Effector memory CD8-positive, alpha-beta T cell (primary cell): ENCODE measurements around the gene PRKACB.
A peak's percentile ranks its signal among the peaks of the same experiment; 100 is the strongest.
"Not testable (repeated sequence)": the region's sequence is repeated elsewhere in the genome, so short reads cannot be mapped to it uniquely, and the experiment has no call there.

ENCODE experiments used
- ATAC-seq: fragments of 150-1000 bp; cut with Tn5 transposase; replicated peaks from 2 replicates; pipeline ENCODE4 v1.10.0; 2021; ENCODE audit warnings: mild to moderate bottlenecking, moderate library complexity
- DNase-seq, 3 experiments: peaks; one replicate each; pipeline ENCODE4 v3.0.0; 2021
- H3K27ac Mint-ChIP-seq, 2 donors: one replicate each; pipeline ENCODE4 v1.8.0; 2022; ENCODE audit warnings: mild to moderate bottlenecking in 2 of 2, mixed read lengths in 2 of 2, moderate library complexity in 2 of 2
- H3K27me3 Mint-ChIP-seq, 2 donors: one replicate each; pipeline ENCODE4 v1.8.0; 2022; ENCODE audit warnings: mixed read lengths in 2 of 2
- H3K36me3 Mint-ChIP-seq: one replicate; pipeline ENCODE4 v1.8.0; 2022; ENCODE audit warnings: mild to moderate bottlenecking, moderate library complexity, mixed read lengths; ENCODE audit not compliant: insufficient read depth
- H3K4me1 Mint-ChIP-seq, 2 donors: one replicate each; pipeline ENCODE4 v1.8.0; 2022; ENCODE audit warnings: low read depth in 2 of 2, mixed read lengths in 2 of 2
- H3K4me3 Mint-ChIP-seq, 2 donors: one replicate each; pipeline ENCODE4 v1.8.0; 2022; ENCODE audit warnings: mild to moderate bottlenecking in 2 of 2, mixed read lengths in 2 of 2, moderate library complexity in 2 of 2
- H3K9me3 Mint-ChIP-seq, 2 donors: one replicate each; pipeline ENCODE4 v1.8.0; 2022; ENCODE audit warnings: mixed read lengths in 2 of 2

Gene PRKACB

GRCh38 chr1:84269306-84269705, 125.2 kb downstream of the PRKACB start:
- no peak for ATAC-seq
- peaks cover 7 to 9% of the 10 kb centered on the region in 2 donors for H3K4me1 Mint-ChIP-seq
- no peak overlapping the region for H3K27ac Mint-ChIP-seq
- no peak overlapping the region for H3K4me3 Mint-ChIP-seq
- no peaks in the 10 kb centered on the region for H3K27me3 Mint-ChIP-seq
- H3K36me3 Mint-ChIP-seq = no peaks in the 10 kb centered on the region
- H3K9me3 Mint-ChIP-seq = no peaks in the 10 kb centered on the region
- DNase-seq = no peak

- peak overlapping the region; percentile 8 to 26 for H3K4me3 Mint-ChIP-seq
- ATAC-seq = peak; percentile 73
- DNase-seq = no peak
- H3K27ac Mint-ChIP-seq = peak overlapping the region; percentile 20 to 75
- H3K27me3 Mint-ChIP-seq = peaks cover 3% of the 10 kb centered on the region in 2 donors
- no peaks in the 10 kb centered on the region for H3K9me3 Mint-ChIP-seq
- peaks cover 7 to 9% of the 10 kb centered on the region in 2 donors for H3K4me1 Mint-ChIP-seq
- H3K36me3 Mint-ChIP-seq = no peaks in the 10 kb centered on the region
Measured at GRCh38 chr1:84271441-84272151, 127.5 kb downstream of the PRKACB start.

GRCh38 chr1:84272401-84272800, 128.3 kb downstream of the PRKACB start:
- peaks cover 7 to 9% of the 10 kb centered on the region in 2 donors for H3K4me1 Mint-ChIP-seq

GRCh38 chr1:84277343-84278059, 133.4 kb downstream of the PRKACB start:
- H3K4me1 Mint-ChIP-seq = no peaks in the 10 kb centered on the region
- H3K36me3 Mint-ChIP-seq = no peaks in the 10 kb centered on the region

More at GRCh38 chr1:84272401-84272800, 128.3 kb downstream of the PRKACB start:
- H3K27ac Mint-ChIP-seq = no peak overlapping the region
- H3K36me3 Mint-ChIP-seq = no peaks in the 10 kb centered on the region
- ATAC-seq (no peak), DNase-seq (no peak)
- no peak overlapping the region for H3K4me3 Mint-ChIP-seq
- no peaks in the 10 kb centered on the region for H3K9me3 Mint-ChIP-seq
- peaks cover 6 to 7% of the 10 kb centered on the region in 2 donors for H3K27me3 Mint-ChIP-seq

GRCh38 chr1:84278905-84279304, 134.8 kb downstream of the PRKACB start:
- no peak for ATAC-seq
- Mint-ChIP-seq H3K27me3 (peaks cover 18 to 22% of the 10 kb centered on the region in 2 donors), H3K4me3 (no peak overlapping the region), H3K4me1 (no peaks in the 10 kb centered on the region), H3K27ac (no peak overlapping the region), H3K36me3 (no peaks in the 10 kb centered on the region), H3K9me3 (no peaks in the 10 kb centered on the region)
- DNase-seq = no peak

More at GRCh38 chr1:84277343-84278059, 133.4 kb downstream of the PRKACB start:
- no peaks in the 10 kb centered on the region for H3K9me3 Mint-ChIP-seq
- no peak overlapping the region for H3K27ac Mint-ChIP-seq
- ATAC-seq (no peak), DNase-seq (no peak)
- peaks cover 10 to 14% of the 10 kb centered on the region in 2 donors for H3K27me3 Mint-ChIP-seq
- H3K4me3 Mint-ChIP-seq = no peak overlapping the region

GRCh38 chr1:84280912-84281311, 136.8 kb downstream of the PRKACB start:
- DNase-seq (no peak), ATAC-seq (no peak)
- Mint-ChIP-seq H3K36me3 (no peaks in the 10 kb centered on the region), H3K27me3 (peaks cover 18 to 35% of the 10 kb centered on the region in 2 donors), H3K27ac (no peak overlapping the region), H3K9me3 (no peaks in the 10 kb centered on the region), H3K4me3 (no peak overlapping the region), H3K4me1 (no peaks in the 10 kb centered on the region)

GRCh38 chr1:84282780-84283333, 138.8 kb downstream of the PRKACB start:
- no peak for ATAC-seq
- no peak for DNase-seq
- Mint-ChIP-seq H3K27ac (no peak overlapping the region), H3K4me3 (no peak overlapping the region), H3K27me3 (peaks cover 11 to 34% of the 10 kb centered on the region in 2 donors), H3K9me3 (no peaks in the 10 kb centered on the region), H3K4me1 (no peaks in the 10 kb centered on the region), H3K36me3 (no peaks in the 10 kb centered on the region)

GRCh38 chr1:84283381-84283780, 139.3 kb downstream of the PRKACB start:
- ATAC-seq = no peak
- no peak overlapping the region for H3K27ac Mint-ChIP-seq
- no peak overlapping the region for H3K4me3 Mint-ChIP-seq
- no peaks in the 10 kb centered on the region for H3K4me1 Mint-ChIP-seq
- no peaks in the 10 kb centered on the region for H3K36me3 Mint-ChIP-seq
- H3K9me3 Mint-ChIP-seq = no peaks in the 10 kb centered on the region
- no peak for DNase-seq
- peaks cover 11 to 31% of the 10 kb centered on the region in 2 donors for H3K27me3 Mint-ChIP-seq

GRCh38 chr1:84286071-84286470, 142.0 kb downstream of the PRKACB start:
- Mint-ChIP-seq H3K4me1 (no peaks in the 10 kb centered on the region), H3K27me3 (peaks cover 13 to 31% of the 10 kb centered on the region in 2 donors), H3K36me3 (no peaks in the 10 kb centered on the region), H3K27ac (no peak overlapping the region), H3K4me3 (no peak overlapping the region), H3K9me3 (no peaks in the 10 kb centered on the region)
- ATAC-seq (no peak), DNase-seq (no peak)

GRCh38 chr1:84287389-84287788, 143.3 kb downstream of the PRKACB start:
- not testable (repeated sequence) for H3K27ac Mint-ChIP-seq, DNase-seq, H3K9me3 Mint-ChIP-seq, ATAC-seq, H3K36me3 Mint-ChIP-seq, H3K4me3 Mint-ChIP-seq, H3K4me1 Mint-ChIP-seq
- H3K27me3 Mint-ChIP-seq = peaks cover 25 to 42% of the 10 kb centered on the region in 2 donors
